HepG2 (cell line): ENCODE data around the gene SLAMF8.

Experiments
- BHLHE40 ChIP-seq: IDR thresholded peaks from 2 replicates; pipeline ENCODE4 v1.6.1; 2011; ENCODE audit warnings: low read length, improper control_type of control experiment
- CHD2 ChIP-seq: IDR thresholded peaks from 2 replicates; pipeline ENCODE4 v1.6.1; 2011; ENCODE audit warnings: low read depth, low read length, improper control_type of control experiment
- FOXK1 ChIP-seq: sonication (generic); formaldehyde crosslinking; IDR thresholded peaks from 2 replicates; pipeline ENCODE4 v1.4.0; 2020; ENCODE audit warnings: low read depth, missing genetic modification reagents, borderline replicate concordance
- HNF4A ChIP-seq: sonication (generic); formaldehyde crosslinking; IDR thresholded peaks from 2 replicates; pipeline ENCODE4 v1.4.0; 2020; ENCODE audit warnings: missing genetic modification reagents
- MAFK ChIP-seq, 2 experiments: IDR thresholded peaks in 1 of 2; conservative IDR thresholded peaks in 1 of 2; 2 replicates each; pipeline ENCODE4 v1.6.1; 2011; ENCODE audit warnings: improper control_type of control experiment in 2 of 2, low read length in 2 of 2
- NR1H2 ChIP-seq: sonication (generic); formaldehyde crosslinking; IDR thresholded peaks from 2 replicates; pipeline ENCODE4 v1.8.1; 2022; ENCODE audit warnings: low read depth, missing genetic modification reagents, borderline replicate concordance
- NR2C2 ChIP-seq: sonication (generic); formaldehyde crosslinking; IDR thresholded peaks from 2 replicates; pipeline ENCODE4 v1.4.0; 2020; ENCODE audit warnings: missing genetic modification reagents, mild to moderate bottlenecking, moderate library complexity, borderline replicate concordance
- POLR2A ChIP-seq, 2 experiments: IDR thresholded peaks; 2 replicates each; pipeline ENCODE4 v1.6.1; 2011; ENCODE audit warnings: low read depth in 2 of 2, low read length in 2 of 2, mild to moderate bottlenecking in 1 of 2, moderate library complexity in 1 of 2; ENCODE audit not compliant: insufficient read depth in 1 of 2
- TCF7L2 ChIP-seq: IDR thresholded peaks from 2 replicates; pipeline ENCODE4 v1.6.1; 2011; ENCODE audit warnings: mild to moderate bottlenecking, low read depth, low read length, moderate library complexity
- ZBTB21 ChIP-seq: sonication (generic); formaldehyde crosslinking; IDR thresholded peaks from 2 replicates; pipeline ENCODE4 v1.4.0; 2020; ENCODE audit warnings: missing genetic modification reagents
- ZNF296 ChIP-seq: sonication (generic); formaldehyde crosslinking; conservative IDR thresholded peaks from 2 replicates; pipeline ENCODE4 v1.5.0; 2020; ENCODE audit warnings: mild to moderate bottlenecking, missing genetic modification reagents
- ZNF556 ChIP-seq: sonication (generic); formaldehyde crosslinking; IDR thresholded peaks from 2 replicates; pipeline ENCODE4 v1.4.0; 2020; ENCODE audit warnings: mild to moderate bottlenecking, missing genetic modification reagents, borderline replicate concordance
- TF ChIP-seq, protein P1 (sequence below): sonication (generic); formaldehyde crosslinking; IDR thresholded peaks from 2 replicates; pipeline ENCODE4 v1.5.0; 2020; ENCODE audit warnings: missing genetic modification reagents, mild to moderate bottlenecking, borderline replicate concordance
- TF ChIP-seq, protein P2 (sequence below): sonication (generic); formaldehyde crosslinking; IDR thresholded peaks from 2 replicates; pipeline ENCODE4 v1.5.0; 2020; ENCODE audit warnings: mild to moderate bottlenecking, missing genetic modification reagents, moderate library complexity

DNA sequence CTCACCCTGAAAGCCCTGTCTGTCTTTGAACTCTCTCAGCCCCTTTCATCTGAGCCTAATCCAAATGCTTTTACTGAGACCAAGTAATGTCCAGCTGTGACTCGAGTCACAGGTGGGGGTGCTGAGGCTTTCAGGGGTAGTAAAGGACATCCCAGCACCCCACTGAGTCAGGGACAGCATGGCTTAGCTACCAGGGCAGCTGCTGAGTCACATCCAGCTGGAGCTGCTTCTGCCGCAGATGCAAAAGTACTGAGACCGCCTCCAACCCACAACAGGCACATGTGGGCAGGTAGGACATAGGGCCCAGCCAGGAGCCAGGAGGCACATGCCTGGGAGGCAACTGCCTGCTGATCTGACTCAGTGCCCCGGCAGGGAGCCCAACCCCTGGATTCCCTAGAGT lies 42.5 kb downstream of the SLAMF8 start:
- no peak for TF ChIP-seq NR2C2
- TF ChIP-seq, protein P1, sequence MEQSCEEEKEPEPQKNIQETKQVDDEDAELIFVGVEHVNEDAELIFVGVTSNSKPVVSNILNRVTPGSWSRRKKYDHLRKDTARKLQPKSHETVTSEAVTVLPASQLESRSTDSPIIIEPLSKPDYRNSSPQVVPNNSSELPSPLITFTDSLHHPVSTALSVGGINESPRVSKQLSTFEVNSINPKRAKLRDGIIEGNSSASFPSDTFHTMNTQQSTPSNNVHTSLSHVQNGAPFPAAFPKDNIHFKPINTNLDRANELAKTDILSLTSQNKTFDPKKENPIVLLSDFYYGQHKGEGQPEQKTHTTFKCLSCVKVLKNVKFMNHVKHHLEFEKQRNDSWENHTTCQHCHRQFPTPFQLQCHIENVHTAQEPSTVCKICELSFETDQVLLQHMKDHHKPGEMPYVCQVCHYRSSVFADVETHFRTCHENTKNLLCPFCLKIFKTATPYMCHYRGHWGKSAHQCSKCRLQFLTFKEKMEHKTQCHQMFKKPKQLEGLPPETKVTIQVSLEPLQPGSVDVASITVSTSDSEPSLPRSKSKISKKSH (CRISPR knock-in tag) = no peak
- no peak for TF ChIP-seq POLR2A (IDR thresholded peaks at IDR 0.05; ENCODE audit: insufficient read depth in 1 of 2, low read depth in 2 of 2, low read length in 2 of 2)
- TF ChIP-seq ZNF296 (CRISPR knock-in tag) = no peak
- no peak for TF ChIP-seq BHLHE40
- no peak for TF ChIP-seq FOXK1 (CRISPR knock-in tag)
- TF ChIP-seq ZNF556 (CRISPR knock-in tag) = no peak
- no peak for TF ChIP-seq ZBTB21 (CRISPR knock-in tag)
- TF ChIP-seq, protein P2, sequence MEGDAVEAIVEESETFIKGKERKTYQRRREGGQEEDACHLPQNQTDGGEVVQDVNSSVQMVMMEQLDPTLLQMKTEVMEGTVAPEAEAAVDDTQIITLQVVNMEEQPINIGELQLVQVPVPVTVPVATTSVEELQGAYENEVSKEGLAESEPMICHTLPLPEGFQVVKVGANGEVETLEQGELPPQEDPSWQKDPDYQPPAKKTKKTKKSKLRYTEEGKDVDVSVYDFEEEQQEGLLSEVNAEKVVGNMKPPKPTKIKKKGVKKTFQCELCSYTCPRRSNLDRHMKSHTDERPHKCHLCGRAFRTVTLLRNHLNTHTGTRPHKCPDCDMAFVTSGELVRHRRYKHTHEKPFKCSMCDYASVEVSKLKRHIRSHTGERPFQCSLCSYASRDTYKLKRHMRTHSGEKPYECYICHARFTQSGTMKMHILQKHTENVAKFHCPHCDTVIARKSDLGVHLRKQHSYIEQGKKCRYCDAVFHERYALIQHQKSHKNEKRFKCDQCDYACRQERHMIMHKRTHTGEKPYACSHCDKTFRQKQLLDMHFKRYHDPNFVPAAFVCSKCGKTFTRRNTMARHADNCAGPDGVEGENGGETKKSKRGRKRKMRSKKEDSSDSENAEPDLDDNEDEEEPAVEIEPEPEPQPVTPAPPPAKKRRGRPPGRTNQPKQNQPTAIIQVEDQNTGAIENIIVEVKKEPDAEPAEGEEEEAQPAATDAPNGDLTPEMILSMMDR (CRISPR knock-in tag) = no peak
- no peak for TF ChIP-seq HNF4A (CRISPR knock-in tag)
- TF ChIP-seq CHD2 = no peak
- TF ChIP-seq NR1H2 (CRISPR knock-in tag) = no peak
- TF ChIP-seq MAFK (conservative IDR thresholded peaks at IDR 0.05 in 1 of 2, IDR thresholded peaks at IDR 0.05 in 1 of 2; ENCODE audit: low read length in 2 of 2) = no peak
- no peak for TF ChIP-seq TCF7L2
